ENCODE measurements around the gene CXCR3.
"Not testable (repeated sequence)": the region's sequence is repeated elsewhere in the genome, so short reads cannot be mapped to it uniquely, and the experiment has no call there.

CXCR3 gene

DNA sequence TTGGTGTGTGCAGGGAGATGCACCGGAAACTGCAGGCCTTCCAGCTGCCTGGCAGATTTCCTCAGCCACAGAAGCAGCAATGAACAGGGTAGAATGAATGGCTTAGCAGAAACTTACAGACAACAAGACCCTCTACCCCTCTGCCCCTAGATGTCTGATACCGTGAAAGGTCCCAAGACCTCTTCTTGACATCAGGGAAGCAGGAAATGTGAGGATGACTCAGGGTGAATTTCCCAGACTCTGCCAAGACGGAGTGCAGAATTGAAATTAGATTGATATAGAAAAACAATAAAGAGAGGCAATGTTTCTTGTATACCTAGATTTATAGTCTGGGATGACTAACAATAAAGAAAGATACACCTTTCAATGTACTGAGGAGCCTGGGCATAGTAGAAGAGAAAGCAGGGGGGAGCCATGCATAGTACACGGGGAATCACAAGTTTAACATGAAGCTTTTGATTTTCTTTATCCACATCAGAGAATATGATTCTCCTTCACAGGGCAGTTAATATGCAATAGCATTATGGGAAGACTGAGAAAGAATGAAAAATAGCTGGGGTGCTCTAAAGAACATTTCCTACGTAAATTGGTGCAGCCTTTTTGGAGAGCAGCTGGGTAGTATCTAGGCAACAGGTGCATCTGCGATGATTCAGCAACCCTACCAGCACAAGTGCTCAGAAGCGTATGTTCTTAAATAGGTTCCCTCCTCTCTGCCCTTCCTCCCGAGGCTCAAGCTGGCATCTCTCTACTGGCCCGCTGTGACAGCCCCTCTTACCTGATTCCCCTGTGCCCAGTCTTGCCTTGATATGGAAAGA is 18.3 kb upstream of the CXCR3 start:
- no peak for DNase-seq

DNA sequence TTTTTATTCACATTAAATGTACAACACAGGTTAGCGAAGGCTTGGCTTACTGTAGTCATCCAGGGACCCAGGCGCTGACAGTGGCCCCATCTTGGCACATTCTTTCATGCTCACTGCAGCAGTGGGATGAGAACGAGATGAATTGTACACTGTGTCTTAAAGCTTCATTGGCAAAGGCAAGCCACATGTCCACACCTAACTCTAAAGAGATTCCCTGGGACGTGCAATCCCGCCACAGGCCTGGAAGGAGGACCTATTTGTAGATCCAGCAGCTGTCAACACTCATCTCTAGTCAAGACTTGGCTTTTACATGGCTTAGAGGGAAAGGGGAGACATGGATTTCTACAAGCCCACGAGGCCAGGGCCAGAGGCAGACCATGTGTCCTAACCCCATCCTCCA is 16.1 kb upstream of the CXCR3 start:
- no peak for DNase-seq

DNA sequence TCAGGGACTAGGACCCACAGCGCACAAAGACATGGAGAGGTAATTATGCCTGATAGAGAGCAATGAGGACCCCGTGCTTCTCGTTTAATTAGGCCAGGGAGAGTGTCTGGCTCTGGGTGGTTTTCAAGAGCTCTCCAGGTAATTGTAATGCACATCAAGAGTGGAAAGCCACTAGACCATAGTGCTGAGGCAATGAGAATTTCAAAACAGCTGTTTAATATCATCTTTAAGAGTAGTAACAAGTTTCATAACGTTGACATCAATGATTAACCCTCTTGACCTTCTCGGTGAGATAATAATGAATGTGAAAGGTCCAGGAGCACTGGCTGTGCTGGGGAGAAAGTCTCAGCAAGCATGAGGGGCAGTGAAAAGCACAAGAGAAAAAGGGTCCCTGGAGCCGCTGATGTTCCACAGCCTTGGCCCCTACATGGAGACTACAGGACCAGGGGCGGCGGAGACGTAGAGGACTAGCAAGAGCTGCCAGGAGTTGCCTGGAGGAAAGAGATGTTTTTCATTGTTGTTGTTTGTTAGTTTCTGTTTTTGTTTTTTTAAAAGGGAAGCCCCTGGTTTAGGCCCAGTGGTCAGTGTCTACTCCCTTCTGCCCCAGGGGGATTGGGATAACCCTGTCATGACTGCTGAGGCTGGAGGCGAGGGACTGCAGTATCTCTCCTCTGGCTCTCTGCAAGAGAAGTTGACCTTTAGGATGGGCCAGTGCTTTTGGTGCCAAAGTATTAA is 14.8 kb upstream of the CXCR3 start:
- DNase-seq, result no peak

DNA sequence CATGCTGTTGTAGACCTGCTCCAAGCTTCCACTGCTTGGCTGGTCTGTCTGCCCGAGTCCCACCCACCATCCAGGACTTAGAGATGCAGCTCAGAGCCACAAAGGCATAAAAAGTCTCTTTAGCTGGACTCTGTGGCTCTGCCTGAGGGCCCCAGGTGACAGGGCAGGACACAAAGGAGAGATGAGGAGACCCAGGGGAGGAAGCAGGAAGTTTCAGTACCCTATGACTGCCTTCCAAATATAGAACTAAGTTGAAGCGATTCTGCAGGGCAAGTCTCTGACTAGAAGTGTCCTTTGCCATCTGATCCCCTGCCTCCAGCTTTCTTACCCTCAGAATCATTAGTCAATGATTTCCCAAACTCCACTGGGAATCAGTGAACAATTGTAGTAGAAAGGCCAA is 11.2 kb upstream of the CXCR3 start:
- DNase-seq, result no peak

DNA sequence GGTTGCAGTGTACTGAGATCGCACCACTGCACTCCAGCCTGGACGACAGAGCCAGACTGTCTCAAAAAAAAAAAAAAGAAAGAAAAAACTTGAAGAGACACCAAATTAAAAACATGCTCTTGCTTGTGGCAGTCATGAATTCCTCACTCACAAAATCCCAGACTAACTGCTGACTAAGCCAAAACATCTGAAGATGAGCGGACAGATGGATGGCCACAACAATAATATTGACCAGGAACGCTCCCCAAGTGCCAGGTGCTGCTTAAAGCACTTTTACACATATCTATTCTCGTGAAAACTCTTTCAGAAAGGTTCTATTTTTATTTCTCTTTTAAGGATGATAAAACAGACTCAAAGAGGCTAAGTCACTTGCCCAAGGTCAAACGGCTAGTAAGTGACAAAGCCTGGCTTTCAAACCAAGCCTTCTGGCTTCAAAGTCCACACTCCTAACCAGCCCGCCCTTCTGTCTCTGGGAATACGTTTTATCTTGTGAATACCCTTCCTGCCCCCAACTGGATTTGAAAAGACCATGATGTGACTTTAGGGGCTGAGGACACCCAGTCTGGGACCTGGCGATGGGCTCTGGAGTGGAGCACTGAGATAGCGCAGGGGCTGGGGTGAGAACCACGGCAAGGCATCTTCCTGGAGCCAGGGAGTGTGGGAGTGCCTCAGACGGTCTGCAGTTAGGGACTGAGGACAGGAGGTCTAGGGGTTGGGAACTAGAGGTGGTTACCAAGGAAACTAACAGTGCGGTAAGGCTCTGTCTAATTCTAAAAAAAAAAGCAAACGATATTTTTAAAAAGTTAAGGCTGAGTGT is 9.5 kb upstream of the CXCR3 start:
- no peak for DNase-seq

DNA sequence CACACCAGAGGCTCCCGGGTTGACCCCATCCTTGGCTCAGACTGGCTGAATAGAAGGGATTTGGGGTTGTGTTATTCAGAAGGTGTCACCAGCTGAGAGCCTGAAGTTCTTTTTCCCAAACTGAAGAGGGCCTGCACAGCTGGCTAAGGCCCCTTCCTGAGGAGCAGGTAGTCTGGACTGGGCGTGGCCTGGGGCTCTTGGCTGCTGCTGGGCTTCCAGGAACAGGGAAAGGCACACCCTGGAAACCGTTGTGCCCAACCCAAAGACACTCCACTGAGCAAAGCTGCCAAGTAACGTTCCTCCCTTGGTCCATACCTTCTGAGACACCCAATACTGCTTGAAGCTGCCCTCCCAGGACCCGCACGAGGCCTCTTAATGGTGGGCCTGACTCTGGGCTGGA is 8.3 kb upstream of the CXCR3 start:
- DNase-seq, result no peak

DNA sequence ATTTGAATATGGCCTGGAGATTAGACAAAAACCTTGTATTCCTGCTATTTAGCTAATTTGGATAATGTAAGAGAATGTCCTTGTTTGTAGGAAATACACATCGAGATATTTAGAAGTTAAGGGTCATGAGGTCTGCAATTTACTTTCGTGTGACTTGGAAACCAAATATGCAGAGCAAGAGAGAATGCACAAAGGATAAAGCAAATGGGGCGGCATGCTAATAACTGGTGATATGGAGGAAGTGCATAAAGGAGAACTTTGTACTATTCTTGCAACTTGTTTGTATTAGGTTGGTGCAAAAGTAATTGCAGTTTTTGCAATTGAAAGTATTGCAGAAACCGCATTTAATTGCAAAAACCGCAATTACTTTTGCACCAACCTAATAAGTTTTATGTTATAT is 7.2 kb upstream of the CXCR3 start:
- no peak for DNase-seq

DNA sequence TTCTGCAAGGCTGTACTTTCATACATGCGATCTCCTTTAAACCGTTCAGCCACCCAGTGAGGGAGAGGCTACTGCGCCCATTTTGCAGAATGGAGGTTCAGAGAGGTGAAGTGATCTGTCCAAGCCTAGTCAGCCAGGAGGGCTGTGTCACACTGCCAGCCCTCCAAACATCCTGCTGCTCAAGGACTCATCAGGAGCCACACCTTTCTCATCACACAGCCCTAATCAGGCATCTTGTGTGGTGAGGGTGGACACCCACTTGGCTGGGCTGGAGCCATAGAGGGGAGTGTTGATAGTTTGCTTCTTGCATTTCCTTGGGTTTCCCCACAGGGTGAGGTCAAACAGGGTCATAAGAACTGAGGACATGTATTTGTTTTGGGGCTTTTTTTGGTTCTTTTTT is 5.4 kb upstream of the CXCR3 start:
- no peak for DNase-seq

DNA sequence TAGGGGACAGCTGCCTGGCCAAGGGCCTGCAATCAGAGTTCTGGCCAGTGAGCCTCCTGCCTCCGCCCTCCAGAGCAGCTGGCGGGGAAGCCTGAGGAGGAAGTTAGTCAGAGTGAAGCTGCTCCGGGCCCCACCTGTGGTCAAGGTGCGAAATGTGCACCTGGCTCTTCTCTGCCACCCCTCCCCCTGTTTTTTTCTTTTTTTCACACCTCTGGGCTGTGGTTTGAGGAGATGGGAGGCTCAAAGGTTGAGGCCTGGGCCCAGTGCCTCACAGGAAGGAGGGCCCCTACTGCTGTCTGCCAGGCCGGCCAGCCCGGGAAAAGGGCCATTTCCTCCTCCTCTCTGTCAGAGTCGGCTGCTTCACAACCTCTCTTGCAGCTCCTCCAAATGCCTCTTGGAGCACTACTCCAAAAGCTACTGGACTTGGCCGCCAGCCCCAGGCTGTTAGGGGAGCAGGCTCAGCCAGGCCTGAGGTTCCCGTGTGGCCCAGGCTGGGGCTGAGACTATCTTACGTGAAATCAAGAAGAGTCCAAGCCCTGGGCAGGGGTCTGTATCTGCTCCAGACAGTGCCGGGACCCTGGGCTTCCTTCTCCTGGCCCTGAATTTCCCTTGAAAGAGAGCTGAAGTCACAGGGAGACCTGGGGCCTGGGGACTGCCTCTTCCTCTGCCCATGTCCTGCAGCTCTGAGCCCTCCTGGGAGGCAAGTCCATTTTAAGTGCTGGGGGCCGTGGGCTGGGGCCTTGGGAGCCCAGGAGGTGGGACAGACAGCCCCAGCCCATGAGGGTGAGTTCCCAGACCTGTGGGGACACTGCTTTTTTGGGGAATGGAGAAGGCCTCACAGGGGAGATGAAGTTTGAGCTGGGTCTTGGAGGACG is 4.5 kb upstream of the CXCR3 start:
- no peak for DNase-seq

DNA sequence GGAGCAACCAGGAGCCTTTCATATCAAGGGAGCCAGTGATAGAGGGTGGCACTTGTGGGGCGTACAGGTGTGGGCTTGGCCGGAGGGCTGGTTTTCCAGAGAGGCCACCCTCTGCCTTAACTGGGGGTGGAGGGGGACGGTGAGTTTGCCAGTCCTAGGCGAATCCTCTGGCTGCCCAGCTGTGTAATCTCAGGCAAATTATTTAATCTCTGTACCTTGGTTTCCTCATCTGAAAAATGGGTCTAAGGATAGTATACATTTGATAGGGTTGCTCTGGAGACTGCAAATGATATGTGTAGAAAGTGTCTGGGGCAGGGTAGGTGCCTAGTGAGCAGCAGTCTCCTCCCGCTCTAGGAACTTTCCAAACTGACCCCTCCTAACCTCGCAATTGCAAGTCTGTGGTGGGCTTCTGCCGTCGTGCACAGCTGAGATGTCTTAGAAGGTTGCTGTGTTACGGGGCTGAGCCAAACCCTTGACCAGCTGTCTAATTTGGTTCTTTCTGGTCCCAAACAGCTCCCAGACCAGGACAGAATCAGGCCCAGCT is 3.8 kb upstream of the CXCR3 start:
- DNase-seq, result no peak

DNA sequence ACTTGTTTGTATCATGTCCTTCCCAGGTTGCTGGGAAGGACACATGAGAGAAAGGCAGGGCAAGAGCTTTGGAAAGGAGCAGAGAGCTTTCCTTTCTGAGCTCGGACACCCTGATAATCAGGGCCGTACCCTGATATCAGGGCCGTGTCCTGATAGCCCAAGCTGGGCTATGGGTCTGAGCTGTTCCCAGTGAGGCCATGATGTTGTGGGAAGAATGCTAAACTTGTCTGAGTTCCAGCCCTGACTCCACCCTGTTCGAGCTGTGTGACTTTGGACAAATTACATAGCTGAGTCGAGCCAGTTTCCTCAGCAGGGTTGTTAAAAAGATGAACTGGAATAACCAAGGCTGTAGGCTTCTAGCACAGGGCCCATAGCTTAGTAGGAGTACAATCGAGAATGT is 3.3 kb upstream of the CXCR3 start:
- DNase-seq, result no peak

DNA sequence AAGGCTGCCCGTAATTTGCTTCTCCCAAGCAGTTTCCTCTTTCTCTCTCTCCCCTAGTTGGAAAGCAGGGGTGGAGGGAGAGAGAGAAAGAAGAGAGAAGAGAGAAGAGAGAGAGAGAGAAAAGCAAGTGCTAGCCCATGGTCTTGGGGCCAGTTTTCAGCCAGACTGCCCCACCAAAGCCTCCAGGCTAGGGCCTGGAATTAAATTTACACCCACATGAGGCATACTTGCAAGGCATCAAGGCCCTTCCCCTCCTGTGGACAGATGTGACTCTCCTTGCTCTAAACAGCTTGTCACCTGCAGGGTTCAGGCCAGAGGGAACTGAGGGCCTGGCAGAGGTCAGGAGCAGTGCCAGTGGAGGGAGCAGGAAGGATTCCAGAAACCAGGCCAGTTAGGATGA is 1.7 kb upstream of the CXCR3 start:
- no peak for DNase-seq

DNA sequence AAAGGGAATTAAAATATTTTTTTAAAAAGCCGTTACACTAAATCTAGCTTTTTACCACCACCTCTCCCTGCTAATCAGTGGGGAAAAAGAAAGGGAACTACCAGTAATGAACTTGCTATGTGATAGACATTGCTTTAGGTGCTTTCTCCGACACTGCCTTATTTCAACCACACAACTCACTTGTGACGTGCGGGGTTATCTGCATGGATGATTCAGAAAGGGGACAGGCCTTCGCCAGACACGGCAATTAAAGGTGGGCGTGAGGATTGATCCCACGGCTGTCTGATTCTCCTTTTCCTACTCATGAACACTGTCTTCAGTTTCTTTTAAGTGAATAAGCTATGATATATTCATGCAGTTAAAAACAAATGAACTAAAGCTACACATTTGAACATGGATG is 882 bp upstream of the CXCR3 start:
- DNase-seq, result no peak

DNA sequence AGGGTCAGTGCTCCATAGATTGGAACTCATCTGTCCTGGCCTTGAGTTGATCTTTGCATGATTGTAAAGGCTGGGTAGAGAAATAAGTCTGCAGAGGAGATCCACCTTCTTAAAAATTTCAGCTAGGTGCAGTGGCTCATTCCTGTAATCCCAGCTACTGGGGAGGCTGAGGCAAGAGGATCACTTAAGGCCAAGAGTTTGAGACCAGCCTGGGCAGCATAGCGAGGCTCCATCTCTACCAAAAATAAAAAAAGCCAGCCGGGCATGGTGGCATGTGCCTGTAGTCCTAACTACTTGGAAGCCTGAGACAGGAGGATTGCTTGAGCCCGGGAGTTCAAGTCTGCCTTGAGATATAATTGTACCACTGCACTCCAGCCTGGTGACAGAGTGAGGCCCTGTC is 476 bp upstream of the CXCR3 start:
- DNase-seq, result no peak

DNA sequence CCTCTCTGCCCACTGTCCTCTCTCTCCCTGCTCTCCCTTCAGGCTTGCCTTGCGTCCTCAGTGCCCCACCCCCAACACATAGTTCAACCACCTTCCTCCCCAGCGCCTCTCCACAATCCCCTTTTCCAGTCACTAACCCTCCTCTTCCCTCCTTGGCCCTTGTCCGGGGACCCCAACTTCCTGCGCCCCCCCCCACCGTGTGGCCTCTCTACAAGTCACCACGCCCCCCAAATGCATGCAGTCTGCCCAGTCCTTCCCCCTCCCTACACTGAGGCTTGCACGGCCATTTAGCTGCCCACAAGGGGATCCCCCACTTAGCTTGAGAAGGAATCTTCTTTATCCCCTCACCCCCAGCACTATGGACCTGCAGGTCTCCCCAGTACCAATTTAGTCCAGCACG is 569 bp downstream of the CXCR3 start:
- DNase-seq, result no peak

DNA sequence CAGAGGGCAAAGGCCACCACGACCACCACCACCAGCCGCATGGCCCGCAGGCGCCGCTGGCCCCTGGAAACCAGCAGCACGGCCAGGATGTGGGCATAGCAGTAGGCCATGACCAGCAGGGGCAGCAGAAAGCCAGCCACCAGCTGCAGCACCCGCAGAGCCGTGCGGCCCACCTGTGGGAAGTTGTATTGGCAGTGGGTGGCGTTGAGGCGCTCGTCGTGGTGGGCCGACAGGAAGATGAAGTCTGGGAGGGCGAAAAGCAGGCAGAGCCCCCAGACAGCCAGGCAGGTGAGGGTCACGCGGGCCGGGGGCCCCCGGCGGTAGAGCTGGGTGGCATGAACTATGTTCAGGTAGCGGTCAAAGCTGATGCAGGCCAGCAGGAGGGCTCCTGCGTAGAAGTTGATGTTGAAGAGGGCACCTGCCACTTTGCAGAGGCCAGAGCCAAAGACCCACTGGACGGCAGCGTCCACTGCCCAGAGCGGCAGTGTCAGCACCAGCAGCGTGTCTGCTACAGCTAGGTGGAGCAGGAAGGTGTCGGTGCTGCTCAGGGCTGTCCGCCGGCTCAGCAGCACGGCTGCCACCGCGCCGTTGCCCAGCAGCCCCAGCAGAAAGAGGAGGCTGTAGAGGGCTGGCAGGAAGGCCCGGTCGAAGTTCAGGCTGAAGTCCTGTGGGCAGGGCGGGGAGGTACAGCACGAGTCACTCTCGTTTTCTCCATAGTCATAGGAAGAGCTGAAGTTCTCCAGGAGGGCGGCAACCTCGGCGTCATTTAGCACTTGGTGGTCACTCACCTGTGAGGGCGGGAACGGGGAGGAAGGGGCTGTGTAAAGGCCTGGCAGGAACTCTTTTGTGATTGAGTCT is 1.4 kb downstream of the CXCR3 start:
- DNase-seq, result no peak

DNA sequence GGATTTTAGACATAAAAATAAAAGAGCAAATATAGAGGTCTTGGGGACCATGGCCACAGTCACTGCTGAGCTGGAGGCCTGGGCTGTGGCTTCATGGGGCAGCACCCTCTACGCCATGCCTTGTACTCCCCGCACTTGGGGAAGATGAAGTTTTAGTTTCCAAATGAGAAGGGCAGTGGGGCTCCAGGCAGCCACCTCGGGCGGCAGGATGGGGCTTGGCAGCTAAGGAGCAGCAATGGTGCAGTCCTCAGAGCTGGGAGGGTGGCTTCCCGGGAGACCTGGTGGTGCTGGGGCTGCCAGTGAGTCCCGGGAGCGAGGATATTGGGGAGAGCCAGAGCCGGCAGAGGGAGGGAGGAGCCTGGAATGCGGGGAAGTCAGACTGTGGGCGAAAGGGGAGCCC is 2.4 kb downstream of the CXCR3 start:
- no peak for DNase-seq

DNA sequence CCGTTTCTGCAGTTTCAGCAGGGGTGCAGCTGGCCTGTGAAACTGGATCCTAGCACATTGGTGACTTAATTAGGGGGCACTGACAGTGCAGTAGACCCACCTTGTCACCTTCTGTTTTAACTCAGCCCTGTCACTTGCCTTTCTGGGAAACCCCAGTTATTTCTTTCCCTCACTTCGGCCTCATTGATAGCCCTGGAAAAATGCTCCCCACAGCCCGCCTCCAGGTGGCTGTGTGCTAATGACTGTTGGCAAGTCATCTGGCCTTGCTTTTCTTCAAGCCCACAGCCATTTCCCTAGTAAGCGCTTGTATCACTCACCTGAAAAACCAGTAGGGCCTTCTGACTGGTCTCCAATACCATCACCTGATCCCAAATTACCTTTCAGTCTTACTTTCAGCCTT is 3.3 kb downstream of the CXCR3 start:
- DNase-seq, result no peak

DNA sequence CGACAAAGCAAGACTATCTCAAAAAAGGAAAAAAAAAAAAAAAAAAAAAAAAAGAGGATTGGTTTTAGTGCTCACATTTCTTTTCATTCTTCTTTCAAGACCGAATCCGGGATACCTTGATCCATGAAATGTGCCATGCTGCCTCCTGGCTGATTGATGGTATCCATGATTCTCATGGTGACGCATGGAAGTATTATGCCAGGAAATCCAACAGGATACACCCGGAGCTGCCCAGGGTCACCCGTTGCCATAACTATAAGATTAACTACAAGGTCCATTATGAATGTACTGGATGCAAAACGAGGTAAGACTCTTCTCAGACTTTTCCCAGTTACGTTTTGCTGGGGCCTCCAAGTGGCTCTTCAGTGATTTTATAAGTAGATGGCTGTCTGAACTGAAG is 6.1 kb downstream of the CXCR3 start:
- no peak for DNase-seq

DNA sequence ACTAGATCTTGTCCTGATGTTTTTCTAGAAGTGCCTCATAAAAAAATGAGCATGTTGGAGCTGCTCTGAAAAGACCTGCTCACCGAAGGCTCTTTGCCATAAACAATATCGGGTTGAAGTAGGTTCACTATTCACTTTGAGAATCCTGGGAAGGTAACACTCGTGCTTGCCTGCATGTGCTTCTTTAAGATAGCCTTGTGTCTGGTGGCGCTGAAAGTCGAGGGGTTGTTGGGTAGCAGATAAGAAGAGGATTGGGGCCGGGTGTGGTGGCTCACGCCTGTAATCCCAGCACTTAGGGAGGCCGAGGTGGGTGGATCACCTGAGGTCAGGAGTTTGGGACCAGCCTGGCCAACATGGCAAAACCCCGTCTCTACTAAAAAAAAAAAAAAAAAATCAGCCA is 6.6 kb downstream of the CXCR3 start:
- not testable (repeated sequence) for DNase-seq

DNA sequence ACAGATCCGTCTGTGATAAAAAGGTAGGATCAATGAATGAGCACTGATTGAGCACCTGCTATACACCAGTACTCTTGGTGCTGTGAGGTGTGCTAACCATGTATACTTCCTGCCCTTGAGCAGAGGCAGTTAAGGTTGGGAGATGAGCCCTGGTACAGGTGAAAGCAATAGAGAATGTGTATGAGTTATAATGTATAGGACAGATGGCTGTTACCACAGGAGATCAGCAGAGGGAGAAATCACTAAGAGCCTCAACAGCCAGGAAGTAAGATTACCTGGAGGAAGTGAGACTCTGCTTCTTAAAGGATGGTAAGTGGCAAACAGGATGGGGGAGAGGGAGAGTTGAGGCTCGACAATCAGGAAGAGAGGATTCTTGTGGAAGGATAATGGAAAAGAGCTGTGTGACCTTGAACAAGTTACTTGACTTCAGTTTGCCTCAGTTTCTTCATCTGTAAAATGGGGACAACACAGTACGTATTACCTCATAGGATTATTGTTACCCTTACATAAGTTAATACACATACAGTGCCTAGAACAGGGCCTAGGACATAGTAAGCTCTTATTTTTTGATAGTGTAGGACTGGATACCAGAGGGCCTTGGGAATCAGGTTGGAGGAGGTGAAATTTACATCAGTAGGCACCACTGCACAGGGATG is 9.1 kb downstream of the CXCR3 start:
- DNase-seq, result no peak
